ENCODE data around the gene DNPH1.

DNPH1 gene

DNA sequence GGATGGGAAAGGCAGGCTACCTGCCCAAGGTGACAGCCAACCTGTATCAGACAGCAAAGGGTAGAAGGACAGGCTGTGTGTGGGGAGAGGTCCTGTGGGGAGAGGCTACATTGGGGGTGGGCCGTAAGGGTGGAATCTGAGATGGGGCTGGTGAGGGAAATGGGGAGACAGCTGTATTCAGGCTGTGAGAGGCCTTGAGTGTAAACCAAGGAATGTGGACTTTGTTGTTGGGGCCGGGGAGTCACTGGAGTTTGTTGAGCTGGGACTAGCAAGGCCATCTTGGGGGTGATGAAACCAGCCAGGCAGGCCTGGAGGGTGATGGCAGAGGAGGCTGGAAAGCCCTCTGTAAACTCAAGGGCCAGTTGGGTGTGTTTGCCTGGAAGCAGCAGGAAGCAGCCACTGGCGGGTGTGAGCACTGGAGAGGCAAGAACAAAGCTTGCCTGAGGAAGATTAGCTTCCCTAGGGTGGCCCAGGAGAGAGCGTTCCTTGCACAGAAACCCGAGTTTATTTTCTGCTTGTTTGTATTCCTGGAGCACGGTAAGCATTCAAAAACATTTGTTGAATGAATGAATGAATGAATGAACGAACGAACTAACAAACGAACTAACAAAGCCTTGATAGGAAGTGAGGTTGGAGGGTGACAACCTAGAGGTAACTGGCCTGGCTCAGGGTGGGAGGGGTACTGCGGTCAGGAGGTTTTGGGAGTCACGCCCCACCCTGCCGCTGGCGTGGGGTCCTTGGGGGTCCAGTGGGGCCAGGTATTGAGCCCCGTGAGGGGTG lies 32.9 kb upstream of the DNPH1 start:
- Histone ChIP-seq H3K9me3 (ENCODE audit: insufficient read depth, low read depth, low read length) (no peaks in the 10 kb centered on the region), H3K4me1 (ENCODE audit: insufficient read depth, low read length) (peaks cover 2% of the 10 kb centered on the region), H3K27me3 (ENCODE audit: insufficient read depth, low read length) (no peaks in the 10 kb centered on the region), H3K4me3 (ENCODE audit: low read length) (no peak overlapping the region), H3K9ac (ENCODE audit: low read depth, low read length) (no peak overlapping the region), H3K27ac (ENCODE audit: low read depth, low read length) (no peak overlapping the region), H3K36me3 (ENCODE audit: insufficient read depth, low read length) (no peaks in the 10 kb centered on the region)
- WGBS = 86% methylated on average over 14 of the region's 14 CpGs

DNA sequence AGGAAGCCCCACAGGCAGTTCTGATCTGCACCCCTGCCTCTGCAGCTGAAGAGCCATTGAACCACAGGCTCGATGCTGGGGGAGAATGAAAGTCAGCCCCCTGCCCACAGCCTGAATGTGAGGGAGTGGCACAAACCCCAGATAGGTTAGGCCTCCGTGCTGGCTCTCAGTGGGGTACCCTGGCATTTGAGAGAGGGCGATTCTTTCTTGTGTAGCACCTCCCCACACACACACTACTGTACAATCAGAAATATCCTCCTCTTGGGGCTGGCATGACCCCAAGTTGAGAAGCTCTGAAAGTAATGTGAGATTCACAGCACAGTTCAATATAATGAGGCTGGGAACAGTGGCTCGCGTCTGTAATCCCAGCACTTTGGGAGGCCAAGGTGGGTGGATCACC lies 31.9 kb upstream of the DNPH1 start:
- no peak overlapping the region for H3K9ac ChIP-seq (ENCODE audit: low read depth, low read length)
- no peaks in the 10 kb centered on the region for H3K4me1 ChIP-seq (ENCODE audit: insufficient read depth, low read length)
- WGBS = 86% methylated on average over 4 of the region's 5 CpGs

DNA sequence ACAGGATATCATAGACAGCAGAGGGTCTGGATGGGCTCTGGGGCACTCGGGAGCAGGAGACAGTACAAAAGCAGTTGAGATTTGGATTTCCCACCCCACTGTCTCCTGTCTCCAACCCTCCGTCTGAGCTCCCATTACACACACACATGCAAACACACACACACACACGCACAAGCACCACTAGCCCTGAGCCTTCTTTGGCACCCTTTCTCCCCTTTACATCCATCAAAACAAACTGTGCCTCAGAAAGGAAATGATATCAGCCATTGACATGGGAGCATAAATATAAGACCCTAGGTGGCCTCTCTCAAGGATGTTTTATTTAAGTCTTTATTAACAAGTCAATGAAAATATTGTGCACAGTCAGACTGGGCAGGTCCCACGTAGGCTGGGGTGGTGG lies 31.5 kb upstream of the DNPH1 start:
- Histone ChIP-seq H3K27me3 (ENCODE audit: insufficient read depth, low read length) (no peaks in the 10 kb centered on the region), H3K27ac (ENCODE audit: low read depth, low read length) (no peak overlapping the region), H3K4me3 (ENCODE audit: low read length) (no peak overlapping the region), H3K4me1 (ENCODE audit: insufficient read depth, low read length) (no peaks in the 10 kb centered on the region), H3K9ac (ENCODE audit: low read depth, low read length) (no peak overlapping the region), H3K9me3 (ENCODE audit: insufficient read depth, low read depth, low read length) (no peaks in the 10 kb centered on the region), H3K36me3 (ENCODE audit: insufficient read depth, low read length) (no peaks in the 10 kb centered on the region)
- WGBS = 79% methylated on average over 4 of the region's 4 CpGs

More for the DNA sequence above, 31.9 kb upstream of the DNPH1 start:
- H3K36me3 ChIP-seq (ENCODE audit: insufficient read depth, low read length) = no peaks in the 10 kb centered on the region
- no peaks in the 10 kb centered on the region for H3K9me3 ChIP-seq (ENCODE audit: insufficient read depth, low read depth, low read length)
- H3K27ac ChIP-seq (ENCODE audit: low read depth, low read length) = no peak overlapping the region
- H3K27me3 ChIP-seq (ENCODE audit: insufficient read depth, low read length) = no peaks in the 10 kb centered on the region
- no peak overlapping the region for H3K4me3 ChIP-seq (ENCODE audit: low read length)

DNA sequence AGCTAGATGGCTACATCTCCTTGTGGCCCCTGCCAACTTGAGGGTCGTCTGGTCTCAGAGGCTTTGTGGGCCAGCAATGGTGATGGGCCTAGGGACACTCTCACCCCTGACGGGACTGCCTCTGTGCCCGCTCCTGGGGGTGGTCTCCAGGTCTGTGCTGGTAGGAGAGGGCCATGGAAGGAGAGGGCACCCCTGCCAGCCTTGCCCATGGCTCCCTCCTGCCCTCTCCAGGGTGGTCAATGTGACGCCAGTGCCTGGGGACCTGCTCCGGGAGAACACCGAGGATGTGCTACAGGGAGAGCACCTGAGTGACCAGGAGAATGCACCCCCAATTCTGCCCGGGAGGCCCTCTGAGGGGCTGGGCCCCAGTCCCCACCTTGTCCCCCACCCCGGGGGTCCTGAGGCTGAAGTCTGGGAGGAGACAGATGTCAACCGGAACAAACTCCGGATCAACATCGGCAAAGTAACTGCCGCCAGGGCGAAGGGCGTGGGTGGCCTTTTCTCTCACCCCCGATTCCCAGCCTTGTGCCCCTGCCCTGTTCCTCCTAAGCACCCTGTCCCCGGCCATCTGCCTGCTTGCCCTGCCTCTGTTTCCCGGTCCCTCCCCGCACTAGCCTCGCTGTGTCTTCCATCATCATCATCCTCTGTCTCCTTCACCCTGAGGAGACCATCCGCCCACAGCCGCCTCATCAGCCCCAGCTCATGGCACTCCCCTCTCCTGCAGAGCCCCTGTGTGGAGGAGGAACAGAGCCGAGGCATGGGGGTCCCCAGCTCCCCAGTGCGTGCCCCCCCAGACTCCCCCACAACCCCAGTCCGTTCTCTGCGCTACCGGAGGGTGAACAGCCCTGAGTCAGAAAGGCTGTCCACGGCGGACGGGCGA lies 29.8 kb upstream of the DNPH1 start:
- Histone ChIP-seq H3K27me3 (ENCODE audit: insufficient read depth, low read length) (no peaks in the 10 kb centered on the region), H3K4me1 (ENCODE audit: insufficient read depth, low read length) (no peaks in the 10 kb centered on the region)
- 95% methylated on average over 28 of the region's 30 CpGs for WGBS

DNA sequence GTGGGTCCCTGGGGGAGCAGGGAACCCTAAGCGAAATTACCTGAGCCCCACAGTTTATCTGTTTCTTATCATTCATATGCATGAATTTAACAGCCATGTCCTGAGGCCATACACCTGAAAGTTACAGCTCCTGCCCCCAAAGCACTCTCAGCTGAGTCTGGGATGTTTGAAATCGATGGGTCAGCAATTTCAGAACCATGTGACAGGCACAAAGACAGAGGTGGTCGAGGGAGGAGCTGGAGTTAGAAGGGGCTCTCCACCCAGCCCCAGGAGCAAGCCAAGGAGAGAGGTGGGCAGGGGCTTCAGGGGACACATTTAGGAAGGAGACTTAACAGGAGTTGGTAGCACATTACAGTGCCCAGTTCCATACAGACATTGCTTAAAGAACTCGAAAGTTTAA lies 28.9 kb upstream of the DNPH1 start:
- WGBS = 71% methylated on average over 3 of the region's 4 CpGs

More for the DNA sequence above, 29.8 kb upstream of the DNPH1 start:
- no peak overlapping the region for H3K27ac ChIP-seq (ENCODE audit: low read depth, low read length)
- H3K36me3 ChIP-seq (ENCODE audit: insufficient read depth, low read length) = no peaks in the 10 kb centered on the region
- H3K4me3 ChIP-seq (ENCODE audit: low read length) = no peak overlapping the region
- no peaks in the 10 kb centered on the region for H3K9me3 ChIP-seq (ENCODE audit: insufficient read depth, low read depth, low read length)
- no peak overlapping the region for H3K9ac ChIP-seq (ENCODE audit: low read depth, low read length)

DNA sequence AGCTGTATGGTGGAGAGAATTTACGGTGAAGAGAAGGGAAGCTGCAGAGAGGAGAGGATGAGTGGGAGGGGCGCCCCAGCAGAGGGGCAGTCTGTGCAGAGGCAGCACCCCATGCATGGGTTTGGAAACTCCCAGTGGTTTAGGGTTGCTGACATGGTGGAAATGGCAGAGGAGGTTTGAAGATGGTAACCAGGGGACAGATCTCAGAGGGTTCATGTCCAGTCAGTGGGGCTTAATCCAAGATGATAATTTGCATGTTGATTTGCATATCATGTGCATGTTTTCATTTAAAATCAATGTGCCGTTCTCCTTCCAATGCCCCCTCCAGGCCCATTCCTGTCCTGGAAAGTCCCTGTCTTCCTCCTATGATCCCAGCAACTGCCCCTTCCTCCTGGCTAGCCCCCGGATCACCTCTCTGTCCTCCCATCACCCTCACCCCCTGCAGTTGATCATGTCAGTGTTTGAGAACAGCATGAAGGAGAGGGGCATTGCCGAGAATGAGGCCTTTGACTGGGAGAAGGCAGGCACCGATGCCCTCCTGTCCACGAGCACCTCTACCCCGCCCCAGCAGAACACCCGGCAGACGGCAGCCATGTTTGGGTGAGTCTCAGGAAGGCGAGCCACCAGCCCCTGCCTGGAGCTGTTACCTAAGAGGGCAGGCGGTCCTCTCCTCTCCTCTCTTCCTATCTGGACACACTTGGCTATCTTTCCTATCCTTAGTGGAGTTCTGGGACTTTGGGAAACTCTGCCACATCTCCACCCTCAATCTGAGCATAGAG lies 28.3 kb upstream of the DNPH1 start:
- no peak overlapping the region for H3K4me3 ChIP-seq (ENCODE audit: low read length)
- no peaks in the 10 kb centered on the region for H3K36me3 ChIP-seq (ENCODE audit: insufficient read depth, low read length)
- no peak overlapping the region for H3K27ac ChIP-seq (ENCODE audit: low read depth, low read length)
- no peaks in the 10 kb centered on the region for H3K9me3 ChIP-seq (ENCODE audit: insufficient read depth, low read depth, low read length)
- 81% methylated on average over 12 of the region's 12 CpGs for WGBS
- no peaks in the 10 kb centered on the region for H3K4me1 ChIP-seq (ENCODE audit: insufficient read depth, low read length)
- H3K27me3 ChIP-seq (ENCODE audit: insufficient read depth, low read length) = no peaks in the 10 kb centered on the region
- H3K9ac ChIP-seq (ENCODE audit: low read depth, low read length) = no peak overlapping the region

More for the DNA sequence above, 28.9 kb upstream of the DNPH1 start:
- H3K9ac ChIP-seq (ENCODE audit: low read depth, low read length) = no peak overlapping the region
- no peaks in the 10 kb centered on the region for H3K4me1 ChIP-seq (ENCODE audit: insufficient read depth, low read length)
- H3K9me3 ChIP-seq (ENCODE audit: insufficient read depth, low read depth, low read length) = no peaks in the 10 kb centered on the region
- no peaks in the 10 kb centered on the region for H3K27me3 ChIP-seq (ENCODE audit: insufficient read depth, low read length)
- no peak overlapping the region for H3K4me3 ChIP-seq (ENCODE audit: low read length)
- no peak overlapping the region for H3K27ac ChIP-seq (ENCODE audit: low read depth, low read length)
- H3K36me3 ChIP-seq (ENCODE audit: insufficient read depth, low read length) = no peaks in the 10 kb centered on the region

DNA sequence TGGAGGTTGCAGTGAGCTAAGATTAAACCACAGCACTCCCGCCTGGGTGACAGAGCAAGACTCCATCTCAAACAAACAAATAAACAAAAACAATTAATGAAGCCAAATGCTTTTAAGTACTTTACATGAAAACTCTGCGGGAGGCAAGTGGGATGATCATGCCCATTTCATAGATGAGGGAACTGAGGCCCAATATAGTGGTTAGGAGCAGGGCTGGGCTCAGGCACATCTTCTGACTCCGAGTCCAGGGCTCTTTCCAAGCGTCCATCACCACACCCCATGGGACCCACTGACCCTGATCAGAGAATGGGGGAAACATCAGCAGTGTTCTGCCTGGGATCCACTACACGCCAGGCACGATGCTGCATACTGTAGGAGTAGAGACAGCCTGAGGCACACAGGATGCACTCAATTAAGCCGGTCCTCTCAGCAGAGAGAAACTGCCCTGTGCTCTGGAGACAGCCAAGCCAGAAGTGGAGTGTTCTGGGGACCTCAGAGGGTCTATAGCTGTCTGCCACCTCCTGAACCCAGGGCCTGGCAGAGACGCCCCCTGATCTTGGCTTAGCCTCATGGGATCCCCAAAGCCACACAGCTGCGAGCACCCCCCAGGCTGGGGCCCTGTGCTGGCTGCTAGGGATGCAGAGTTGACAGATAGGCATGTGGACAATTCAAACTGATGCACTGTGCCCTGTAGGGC lies 27.5 kb upstream of the DNPH1 start:
- H3K9me3 ChIP-seq (ENCODE audit: insufficient read depth, low read depth, low read length) = no peaks in the 10 kb centered on the region
- peaks cover 1% of the 10 kb centered on the region; the same call in 1 of the 2 replicates for H3K27me3 ChIP-seq (ENCODE audit: insufficient read depth, low read length)
- no peak overlapping the region for H3K27ac ChIP-seq (ENCODE audit: low read depth, low read length)
- H3K4me3 ChIP-seq (ENCODE audit: low read length) = no peak overlapping the region
- no peaks in the 10 kb centered on the region for H3K4me1 ChIP-seq (ENCODE audit: insufficient read depth, low read length)
- H3K36me3 ChIP-seq (ENCODE audit: insufficient read depth, low read length) = no peaks in the 10 kb centered on the region
- no peak overlapping the region for H3K9ac ChIP-seq (ENCODE audit: low read depth, low read length)
- 89% methylated on average over 9 of the region's 9 CpGs for WGBS

DNA sequence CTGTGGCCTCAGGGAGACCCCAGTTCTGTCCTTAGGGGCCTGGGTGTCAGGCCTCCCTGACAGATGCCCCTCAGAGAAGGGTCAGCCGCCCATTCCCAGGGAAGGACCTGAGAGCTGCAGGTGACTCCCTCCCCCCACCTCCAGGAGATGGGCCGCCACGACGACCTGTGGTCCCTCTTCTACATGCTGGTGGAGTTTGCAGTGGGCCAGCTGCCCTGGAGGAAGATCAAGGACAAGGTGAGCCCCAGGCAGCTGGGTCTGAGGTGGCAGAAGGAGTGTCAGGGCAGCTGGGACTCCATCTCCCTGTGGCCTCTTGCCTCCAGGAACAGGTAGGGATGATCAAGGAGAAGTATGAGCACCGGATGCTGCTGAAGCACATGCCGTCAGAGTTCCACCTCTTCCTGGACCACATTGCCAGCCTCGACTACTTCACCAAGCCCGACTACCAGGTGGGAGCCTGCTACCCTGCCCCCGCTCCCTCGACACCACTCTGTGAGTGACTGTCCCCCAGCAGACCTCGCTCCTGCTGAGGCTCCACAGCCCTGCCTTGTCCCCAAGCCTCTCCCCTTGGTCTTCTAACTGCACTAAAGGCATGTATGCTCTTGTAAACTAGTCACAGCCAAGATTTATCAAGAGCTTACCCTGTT lies 26.2 kb upstream of the DNPH1 start:
- Histone ChIP-seq H3K4me3 (ENCODE audit: low read length) (no peak overlapping the region), H3K9ac (ENCODE audit: low read depth, low read length) (no peak overlapping the region), H3K27ac (ENCODE audit: low read depth, low read length) (no peak overlapping the region), H3K9me3 (ENCODE audit: insufficient read depth, low read depth, low read length) (no peaks in the 10 kb centered on the region), H3K36me3 (ENCODE audit: insufficient read depth, low read length) (no peaks in the 10 kb centered on the region), H3K4me1 (ENCODE audit: insufficient read depth, low read length) (peaks cover 5% of the 10 kb centered on the region; the same call in 1 of the 2 replicates), H3K27me3 (ENCODE audit: insufficient read depth, low read length) (peaks cover 8% of the 10 kb centered on the region; the same call in 1 of the 2 replicates)
- 83% methylated on average over 11 of the region's 11 CpGs for WGBS

DNA sequence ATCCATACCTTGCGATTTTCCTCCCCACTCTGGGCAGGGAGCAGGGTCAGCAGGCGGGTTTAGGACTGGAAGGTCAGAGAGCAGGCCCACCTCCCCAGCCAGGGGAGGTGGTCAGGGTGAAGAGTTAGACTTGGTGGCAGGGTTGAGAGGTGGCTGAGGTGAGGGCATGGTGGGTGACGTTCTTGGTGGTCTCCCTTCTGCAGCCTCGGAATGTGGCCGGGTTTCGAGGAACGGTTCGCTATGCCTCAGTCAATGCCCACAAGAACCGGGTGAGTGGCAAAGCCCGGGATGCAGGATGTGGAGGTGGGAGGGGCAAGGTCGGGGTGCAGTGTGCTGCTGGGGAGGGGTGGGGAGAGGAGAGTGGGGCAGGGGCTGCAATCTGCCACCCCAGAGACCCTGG lies 25.6 kb upstream of the DNPH1 start:
- Histone ChIP-seq H3K27ac (ENCODE audit: low read depth, low read length) (no peak overlapping the region), H3K4me3 (ENCODE audit: low read length) (no peak overlapping the region), H3K36me3 (ENCODE audit: insufficient read depth, low read length) (no peaks in the 10 kb centered on the region), H3K4me1 (ENCODE audit: insufficient read depth, low read length) (peaks cover 5% of the 10 kb centered on the region; the same call in 1 of the 2 replicates), H3K9me3 (ENCODE audit: insufficient read depth, low read depth, low read length) (no peaks in the 10 kb centered on the region), H3K27me3 (ENCODE audit: insufficient read depth, low read length) (peaks cover 8% of the 10 kb centered on the region; the same call in 1 of the 2 replicates), H3K9ac (ENCODE audit: low read depth, low read length) (no peak overlapping the region)
- 87% methylated on average over 11 of the region's 11 CpGs for WGBS

DNA sequence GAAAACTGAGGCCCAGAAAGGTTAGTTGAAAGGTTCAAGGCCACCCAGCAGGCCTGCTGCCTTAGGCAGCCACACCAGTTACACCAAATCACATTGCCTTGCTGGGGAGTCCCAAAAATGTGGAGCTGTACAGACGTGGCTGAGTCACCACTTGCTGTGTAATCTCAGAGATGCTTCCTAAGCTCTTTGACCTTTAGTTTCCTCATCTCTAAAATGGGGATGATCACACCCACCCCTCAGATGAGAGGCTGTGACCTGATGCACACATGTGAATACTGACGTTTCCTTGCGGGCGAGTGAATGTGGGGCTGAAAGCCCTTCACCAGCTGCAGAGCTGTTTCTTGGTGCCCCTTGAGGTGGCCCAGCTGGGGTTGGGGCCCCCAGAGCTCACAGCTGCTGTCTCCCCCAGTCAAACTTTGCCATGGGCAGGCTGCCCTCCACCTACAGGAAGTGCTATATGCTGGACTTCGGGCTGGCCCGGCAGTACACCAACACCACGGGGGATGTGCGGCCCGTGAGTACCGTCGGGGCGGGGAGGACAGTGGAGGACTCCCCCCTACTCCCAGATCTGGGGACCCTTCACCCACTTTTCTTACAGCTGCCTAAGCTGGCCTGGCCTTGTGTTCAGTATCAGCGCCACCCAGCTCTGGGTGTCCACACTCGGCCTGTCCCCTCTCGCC lies 25.0 kb upstream of the DNPH1 start:
- WGBS = 91% methylated on average over 15 of the region's 15 CpGs

More for the DNA sequence above, 25.0 kb upstream of the DNPH1 start:
- Histone ChIP-seq H3K27me3 (ENCODE audit: insufficient read depth, low read length) (peaks cover 8% of the 10 kb centered on the region; the same call in 1 of the 2 replicates), H3K27ac (ENCODE audit: low read depth, low read length) (no peak overlapping the region), H3K36me3 (ENCODE audit: insufficient read depth, low read length) (no peaks in the 10 kb centered on the region), H3K9ac (ENCODE audit: low read depth, low read length) (no peak overlapping the region), H3K4me3 (ENCODE audit: low read length) (no peak overlapping the region), H3K4me1 (ENCODE audit: insufficient read depth, low read length) (peaks cover 5% of the 10 kb centered on the region; the same call in 1 of the 2 replicates), H3K9me3 (ENCODE audit: insufficient read depth, low read depth, low read length) (no peaks in the 10 kb centered on the region)
